Stimulated activated CD4-positive, alpha-beta T cell treated with anti-CD3 and anti-CD28 coated beads, TNF-alpha, amount 100 ng/mL, for 24 hours (primary cell): ENCODE data around the gene ZSWIM8.
"Not testable (repeated sequence)": the region's sequence is repeated elsewhere in the genome, so short reads cannot be mapped to it uniquely, and the experiment has no call there.

Experiments
- DNase-seq, 3 experiments: peaks; one replicate each; pipeline ENCODE4 v3.0.0-alpha.2; 2020; ENCODE audit warnings: low read depth in 3 of 3

The ZSWIM8 gene

GRCh38 chr10:73773152-73773879, 12.1 kb upstream of the ZSWIM8 start:
- DNase-seq: peak in 1 of 3 experiments; percentile 21

GRCh38 chr10:73774637-73775036, 10.8 kb upstream of the ZSWIM8 start:
- DNase-seq: no peak

GRCh38 chr10:73779018-73779417, 6.4 kb upstream of the ZSWIM8 start:
- DNase-seq: no peak

- DNase-seq: no peak
These were observed 5.7 kb upstream of the ZSWIM8 start for GRCh38 chr10:73779539-73780197.

- DNase-seq: no peak
These were observed 5.1 kb upstream of the ZSWIM8 start for GRCh38 chr10:73780301-73780700.

- no peak for DNase-seq
These were observed 4.4 kb upstream of the ZSWIM8 start for GRCh38 chr10:73780966-73781365.

GRCh38 chr10:73781548-73781878, 3.9 kb upstream of the ZSWIM8 start:
- no peak for DNase-seq

GRCh38 chr10:73781879-73782748, 3.3 kb upstream of the ZSWIM8 start, which contains the start of gene CHCHD1:
Gene CHCHD1 (plus strand): TSS chr10:73782048. CDS start chr10:73782076, 28 bp downstream.
- peak; percentile 82 to 92 (median 90) for DNase-seq

GRCh38 chr10:73782749-73783085, 2.7 kb upstream of the ZSWIM8 start:
- DNase-seq: no peak

GRCh38 chr10:73785721-73786511, 510 bp downstream of the ZSWIM8 start:
- peak in 1 of 3 experiments; percentile 45 for DNase-seq

GRCh38 chr10:73786512-73786885, 1.1 kb downstream of the ZSWIM8 start:
- DNase-seq: no peak

GRCh38 chr10:73787031-73787800, 1.8 kb downstream of the ZSWIM8 start:
- not testable (repeated sequence) for DNase-seq

GRCh38 chr10:73788864-73789658, 3.7 kb downstream of the ZSWIM8 start:
- no peak for DNase-seq

GRCh38 chr10:73789659-73790055, 4.3 kb downstream of the ZSWIM8 start:
- no peak for DNase-seq

- DNase-seq: no peak
These were observed 5.7 kb downstream of the ZSWIM8 start for GRCh38 chr10:73790886-73791625.

- DNase-seq: no peak
These were observed 6.5 kb downstream of the ZSWIM8 start for GRCh38 chr10:73791871-73792400.

GRCh38 chr10:73793456-73793855, 8.1 kb downstream of the ZSWIM8 start:
- DNase-seq: no peak

- not testable (repeated sequence) for DNase-seq
These were observed 10.1 kb downstream of the ZSWIM8 start for GRCh38 chr10:73795491-73795890.

GRCh38 chr10:73796035-73796434, 10.6 kb downstream of the ZSWIM8 start:
- not testable (repeated sequence) for DNase-seq
